Measurements from ENCODE around the gene GPC5. TPM values are rescaled to one million over a fixed set of nuclear protein-coding genes. Genes with fewer than 3 reads are reported as not detected.

The GPC5 gene
- total and polyA plus RNA-seq, 2 of the 8 experiments (the other 6 are each of a cell fraction or from before 2014, with no cell fraction given): 0.20 to 0.39 TPM

- H2BK20ac ChIP-seq (ENCODE audit: low read length): no peak overlapping the region
- H2AFZ ChIP-seq (ENCODE audit: low read length): peak overlapping the region; percentile 51; the same call in 1 of the 2 replicates
- H3K27me3 ChIP-seq (replicated peaks in 1 of 4; ENCODE audit: control insufficient read depth in 3 of 4, extremely low read depth in 1 of 4, insufficient read depth in 3 of 4, low read length in 3 of 4): no peaks in the 10 kb centered on the region
- no peak overlapping the region for H3K14ac ChIP-seq (ENCODE audit: insufficient read length)
- no peak overlapping the region for H4K8ac ChIP-seq (ENCODE audit: extremely low read depth, insufficient read depth, low read length)
- H2BK5ac ChIP-seq (ENCODE audit: low read depth, low read length): no peak overlapping the region
- no peaks in the 10 kb centered on the region for H3K79me2 ChIP-seq (ENCODE audit: control insufficient read depth in 1 of 2, insufficient read depth in 2 of 2, low read length in 2 of 2)
- no peaks in the 10 kb centered on the region for H3K79me1 ChIP-seq (ENCODE audit: low read depth, low read length)
- ChIA-PET CTCF (ENCODE audit: partially characterized antibody) (interaction anchor here (1.4 to 1.6 kb wide), 2 partner anchors 9 to 94 kb away, joined by 4 read pairs; no protein-coding TSS in a partner anchor), POLR2A (ENCODE audit: partially characterized antibody) (no interaction called here)
- H2BK120ac ChIP-seq (replicated peaks; ENCODE audit: low read depth, low read length): no peak overlapping the region
- H3K18ac ChIP-seq (ENCODE audit: extremely low read depth, low read length): no peak overlapping the region
- H3K56ac ChIP-seq (replicated peaks; ENCODE audit: insufficient read length, low read depth, low read length): no peak overlapping the region
- H3K36me3 ChIP-seq (ENCODE audit: control insufficient read depth in 2 of 4, insufficient read depth in 4 of 4, low read length in 3 of 4): no peaks in the 10 kb centered on the region
- H3K23me2 ChIP-seq (ENCODE audit: low read depth, low read length): no peaks in the 10 kb centered on the region
- H3K4me1 ChIP-seq (replicated peaks in 1 of 4; ENCODE audit: control insufficient read depth in 3 of 4, insufficient read depth in 4 of 4, low read length in 3 of 4): no peaks in the 10 kb centered on the region
- no peak overlapping the region for H2BK12ac ChIP-seq (ENCODE audit: low read depth, low read length)
- H4K91ac ChIP-seq (replicated peaks; ENCODE audit: insufficient read length, low read length): no peak overlapping the region
- no peak overlapping the region for H2AK5ac ChIP-seq (ENCODE audit: low read depth, low read length)
- no peak overlapping the region for H3K23ac ChIP-seq (ENCODE audit: insufficient read length)
- H4K20me1 ChIP-seq (replicated peaks in 1 of 2; ENCODE audit: control insufficient read depth in 1 of 2, insufficient read depth in 2 of 2, low read length in 2 of 2): no peaks in the 10 kb centered on the region
- H3K4me3 ChIP-seq (ENCODE audit: extremely low read depth in 1 of 4, insufficient read depth in 2 of 4, low read depth in 3 of 4, low read length in 4 of 4): no peak overlapping the region
- H3K9ac ChIP-seq (replicated peaks in 1 of 4; ENCODE audit: extremely low read depth in 1 of 4, low read depth in 3 of 4, low read length in 3 of 4): no peak overlapping the region
- no peak overlapping the region for H3K4me2 ChIP-seq (ENCODE audit: insufficient read depth in 1 of 2, low read depth in 2 of 2, low read length in 2 of 2)
- no peak overlapping the region for H4K5ac ChIP-seq (ENCODE audit: insufficient read length, low read depth, low read length)
- 91% methylated on average over 6 of the region's 6 CpGs; no CpG with 5 or more reads in 1 of the 2 experiments for WGBS, 2 experiments (ENCODE audit: extremely low coverage in 1 of 2, insufficient coverage in 1 of 2, insufficient read length in 1 of 2, insufficient replicate concordance in 2 of 2, low coverage in 1 of 2, low lambda C conversion rate in 2 of 2, missing lambda C conversion rate in 1 of 2)
- H3K9me3 ChIP-seq (ENCODE audit: insufficient read depth in 2 of 2, low read depth in 1 of 2, low read length in 1 of 2): no peaks in the 10 kb centered on the region
- FAIRE-seq: no peak
- H2BK15ac ChIP-seq (ENCODE audit: low read length): no peak overlapping the region
- DNase-seq (ENCODE audit: low read depth in 1 of 2, low spot score in 2 of 2): no peak
- H3K4ac ChIP-seq (replicated peaks; ENCODE audit: insufficient read length, low read depth, low read length): no peak overlapping the region
- no peak overlapping the region for H3K27ac ChIP-seq (ENCODE audit: low read depth, low read length)
- TF ChIP-seq, protein P1, sequence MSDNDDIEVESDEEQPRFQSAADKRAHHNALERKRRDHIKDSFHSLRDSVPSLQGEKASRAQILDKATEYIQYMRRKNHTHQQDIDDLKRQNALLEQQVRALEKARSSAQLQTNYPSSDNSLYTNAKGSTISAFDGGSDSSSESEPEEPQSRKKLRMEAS (IDR thresholded peaks at IDR 0.05): no peak
- TF ChIP-seq JUN (IDR thresholded peaks at IDR 0.05; ENCODE audit: low read depth, low read length) (no peak), ASH2L (IDR thresholded peaks at IDR 0.05; ENCODE audit: low read length) (no peak), ATF2 (IDR thresholded peaks at IDR 0.05; ENCODE audit: low read length) (no peak), MAFK (IDR thresholded peaks at IDR 0.05; ENCODE audit: low read depth, low read length) (no peak), EP300 (IDR thresholded peaks at IDR 0.05; ENCODE audit: borderline replicate concordance in 1 of 2, low read depth in 2 of 2, low read length in 2 of 2) (no peak), NANOG (IDR thresholded peaks at IDR 0.05; ENCODE audit: insufficient read depth, low read depth, low read length, poor library complexity, severe bottlenecking) (no peak)
These were observed 861.9 kb downstream of the GPC5 start for GRCh38 chr13:92260363-92260762.

All from H1 (cell line).